Activated naive CD4-positive, alpha-beta T cell treated with anti-CD3 and anti-CD28 coated beads, Interleukin-2, amount 50 U/mL, for 16 hours (primary cell): ENCODE measurements around the gene TAF1C.
"Not testable (repeated sequence)": the region's sequence is repeated elsewhere in the genome, so short reads cannot be mapped to it uniquely, and the experiment has no call there.

Experiments
- DNase-seq: peaks from one replicate; pipeline ENCODE4 v3.0.0-alpha.2; 2020

TAF1C gene

DNA sequence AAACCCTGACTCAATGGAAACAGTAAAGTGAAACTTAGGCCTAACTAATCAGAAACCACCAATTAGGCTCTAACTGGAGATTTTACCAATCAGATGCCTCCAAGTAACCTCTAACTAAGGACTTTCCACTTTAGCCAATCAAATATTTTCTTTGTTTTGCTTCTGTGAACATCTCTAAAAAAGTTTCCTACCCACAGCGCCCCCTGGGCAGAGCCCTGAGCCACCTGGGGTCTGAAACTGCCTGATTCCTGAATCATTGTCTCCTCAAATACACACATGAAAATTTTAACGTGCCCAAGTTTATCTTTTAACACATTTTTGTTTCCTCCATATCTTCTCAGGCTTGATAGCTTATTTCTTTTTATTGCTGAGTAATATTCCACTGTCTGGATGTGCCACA is 23.1 kb upstream of the TAF1C start:
- DNase-seq, result no peak

DNA sequence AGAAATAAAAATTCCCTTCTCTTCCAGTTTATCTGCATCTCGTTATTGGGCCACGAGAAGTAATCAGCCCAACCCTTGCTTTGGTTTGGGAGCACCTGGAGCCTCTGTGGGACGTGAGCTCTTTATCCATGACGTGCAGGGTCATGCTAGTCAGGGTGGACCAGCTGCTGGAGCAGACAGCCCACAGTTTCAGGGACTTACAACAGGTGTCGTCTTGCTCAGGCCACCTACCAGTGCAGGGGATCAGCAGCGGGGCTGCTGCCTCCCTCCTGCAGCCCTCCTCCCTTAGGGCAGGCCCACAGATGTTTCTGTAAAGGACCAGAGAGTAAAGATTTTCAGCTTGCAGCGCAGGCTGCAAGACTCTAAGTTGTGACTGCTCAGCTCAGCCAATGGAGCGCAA is 21.0 kb upstream of the TAF1C start:
- DNase-seq, result no peak

DNA sequence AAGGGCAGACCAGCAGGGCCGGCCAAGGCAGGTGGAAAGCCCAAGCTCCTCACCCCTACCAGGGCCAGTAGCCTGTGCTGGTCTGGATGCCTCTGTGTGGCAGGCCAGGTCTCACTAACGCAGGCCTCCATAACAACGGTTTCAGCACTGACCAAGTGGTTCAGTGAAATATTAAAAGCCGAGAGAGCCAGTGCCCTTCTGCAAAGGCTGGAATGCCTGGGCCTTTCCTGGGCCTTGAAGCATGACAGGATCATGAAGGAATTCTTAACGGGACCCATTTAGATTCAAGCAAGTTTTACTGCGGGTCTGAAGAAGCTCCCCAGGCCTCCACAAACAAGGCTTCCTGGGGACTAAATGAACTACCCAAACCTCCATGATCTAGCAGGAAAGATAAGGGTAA is 20.4 kb upstream of the TAF1C start:
- no peak for DNase-seq

DNA sequence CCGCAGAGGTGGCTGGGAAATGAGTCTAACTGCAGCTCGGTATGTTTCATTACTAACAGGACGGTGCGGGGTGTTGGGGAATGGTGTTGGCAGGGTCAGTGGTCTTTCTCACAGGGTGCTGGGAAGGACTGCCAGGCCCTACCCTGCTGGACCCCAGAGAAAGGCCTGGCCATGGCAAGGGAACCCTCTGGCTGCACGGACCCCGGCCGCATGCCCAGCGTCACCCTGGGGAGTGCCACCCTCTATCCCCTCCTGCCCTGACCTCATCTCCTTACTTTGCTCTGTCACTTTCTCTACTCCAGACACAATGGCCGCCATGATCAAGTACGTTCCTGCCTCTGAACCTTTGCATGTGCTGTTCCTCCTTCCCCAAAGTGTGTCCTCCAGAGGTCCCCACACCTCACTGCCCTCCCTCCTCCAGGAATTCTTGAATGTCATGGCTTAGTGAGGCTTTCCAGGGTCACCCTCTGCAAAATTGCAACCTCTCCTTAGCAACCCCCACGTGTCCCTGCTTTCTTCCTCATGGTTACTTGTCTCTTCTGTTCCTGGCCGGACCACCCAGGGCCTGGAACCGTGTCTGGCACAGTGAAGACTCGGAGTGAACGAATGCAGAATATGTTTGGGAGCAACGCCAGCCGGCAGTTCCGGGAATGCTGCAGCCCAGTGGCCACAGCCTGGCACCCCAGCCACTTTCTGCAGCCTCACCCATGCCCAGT is 19.3 kb upstream of the TAF1C start:
- no peak for DNase-seq

DNA sequence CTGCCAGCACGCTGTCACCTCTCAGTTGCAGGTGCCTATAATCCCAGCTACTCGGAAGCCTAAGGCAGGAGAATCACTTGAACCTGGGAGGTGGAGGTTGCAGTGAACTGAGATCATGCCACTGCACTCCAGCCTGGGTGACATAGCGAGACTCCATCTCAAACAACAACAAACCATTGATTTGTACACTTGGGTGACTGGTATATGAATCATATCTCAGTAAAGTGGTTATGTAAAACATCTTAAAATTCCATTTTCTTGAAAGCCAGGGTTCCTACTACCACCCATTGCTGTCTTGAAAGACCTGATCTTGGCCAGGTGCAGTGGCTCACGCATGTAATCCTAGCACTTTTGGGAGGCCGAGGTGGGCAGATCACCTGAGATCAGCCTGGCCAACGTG is 18.3 kb upstream of the TAF1C start:
- not testable (repeated sequence) for DNase-seq

DNA sequence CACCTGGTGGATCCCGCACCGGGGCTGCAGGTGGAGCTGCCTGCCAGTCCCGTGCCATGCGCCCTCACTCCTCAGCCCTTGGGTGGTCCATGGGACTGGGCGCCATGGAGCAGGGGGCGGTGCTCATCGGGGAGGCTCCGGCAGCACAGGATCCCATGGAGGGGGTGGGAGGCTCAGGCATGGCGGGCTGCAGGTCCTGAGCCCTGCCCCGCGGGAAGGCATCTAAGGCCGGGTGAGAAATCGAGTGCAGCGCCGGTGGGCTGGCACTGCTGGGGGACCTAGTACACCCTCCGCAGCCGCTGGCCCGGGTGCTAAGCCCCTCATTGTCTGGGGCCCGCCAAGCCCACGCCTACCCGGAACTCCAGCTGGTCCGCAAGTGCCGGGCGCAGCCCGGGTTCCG is 17.7 kb upstream of the TAF1C start:
- DNase-seq, result not testable (repeated sequence)

DNA sequence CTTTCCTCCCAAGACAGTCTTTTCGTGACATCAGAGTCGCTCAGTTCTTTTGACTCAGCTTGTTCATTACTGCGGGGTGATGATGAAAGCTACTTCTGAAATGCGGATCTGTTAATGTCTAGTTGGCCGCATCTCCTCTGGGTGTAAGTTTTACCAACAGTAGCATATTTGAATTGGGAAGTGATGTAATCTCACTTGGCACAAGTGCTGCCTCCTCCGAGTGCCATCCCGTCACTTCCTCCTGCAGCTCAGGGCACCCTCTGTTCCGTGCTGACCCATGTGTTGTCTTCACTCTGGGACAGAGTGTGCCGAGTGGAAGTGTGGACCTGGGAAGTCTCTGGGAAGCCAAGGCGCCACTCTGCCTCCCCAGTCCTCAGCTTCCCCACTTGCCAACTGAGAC is 13.0 kb upstream of the TAF1C start:
- DNase-seq, result no peak

DNA sequence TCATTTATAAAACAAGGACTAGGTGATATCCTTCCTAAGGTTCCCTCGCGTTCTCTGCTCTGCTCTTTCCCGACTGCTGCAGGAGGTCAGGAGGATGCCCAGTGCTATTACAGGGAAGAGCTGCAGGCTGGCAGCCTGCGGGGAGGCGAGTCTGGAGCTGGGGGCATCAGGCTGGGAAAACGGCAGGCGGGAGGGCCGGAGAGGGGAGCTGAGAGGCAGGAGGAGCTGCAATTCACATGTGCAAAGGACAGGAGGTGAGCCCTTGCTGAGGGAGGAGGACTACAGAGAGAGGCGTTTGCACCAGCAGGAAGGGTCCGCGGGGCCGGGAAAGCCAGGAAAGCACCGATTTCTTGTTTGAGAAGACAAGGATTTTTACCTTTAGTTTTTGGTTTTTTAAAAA is 12.2 kb upstream of the TAF1C start:
- no peak for DNase-seq

DNA sequence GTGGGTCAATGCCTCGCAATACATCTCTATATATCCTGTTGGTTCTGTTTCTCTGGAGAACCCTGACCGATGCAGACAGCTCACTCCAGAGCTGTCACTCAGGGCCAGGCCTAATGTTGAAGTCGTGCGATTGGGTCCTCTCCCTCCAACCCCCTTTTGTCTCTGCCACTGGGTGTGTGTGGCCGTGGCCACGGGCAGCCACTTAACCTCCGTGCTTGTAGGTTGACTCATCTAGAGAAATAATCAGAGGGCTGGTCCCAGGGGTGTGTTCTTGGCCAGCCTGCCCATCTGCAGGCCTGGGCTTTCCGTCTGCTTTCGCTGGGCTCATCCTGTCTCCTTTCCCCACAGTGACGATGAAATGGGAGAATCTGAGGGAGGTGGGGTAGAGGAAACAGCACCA is 11.5 kb upstream of the TAF1C start:
- no peak for DNase-seq

DNA sequence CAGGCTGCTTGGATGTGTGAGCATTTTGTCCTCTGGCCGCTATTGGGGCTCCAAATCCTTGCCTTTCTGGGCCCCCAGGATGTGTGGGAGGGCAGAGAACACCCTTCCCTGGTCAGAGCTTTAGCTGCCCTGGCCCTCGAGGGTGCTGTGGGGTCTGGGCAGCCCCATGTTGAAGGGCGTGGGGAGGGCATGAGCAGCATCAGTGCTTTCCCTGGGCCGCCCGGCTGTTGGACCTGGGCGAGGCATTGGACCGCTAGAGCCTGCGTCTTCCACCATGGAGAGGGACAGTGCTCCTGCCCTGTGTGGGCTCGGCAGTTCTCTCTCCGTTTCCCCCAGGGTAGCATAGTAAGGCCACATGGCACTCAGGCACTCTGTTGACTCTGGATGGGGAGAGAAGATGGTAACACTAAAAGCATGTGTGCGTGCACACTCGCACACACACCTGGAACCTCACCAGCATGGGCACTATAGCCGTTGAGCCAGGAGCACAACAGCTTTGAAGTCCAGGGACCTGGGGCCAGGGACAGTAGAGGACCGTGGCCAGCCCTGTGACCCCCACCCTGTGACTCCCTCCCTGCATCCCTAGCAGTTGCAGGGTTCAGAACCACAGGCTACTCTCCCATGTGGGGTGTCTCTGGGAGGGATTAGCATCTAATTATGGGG is 10.7 kb upstream of the TAF1C start:
- DNase-seq, result no peak

DNA sequence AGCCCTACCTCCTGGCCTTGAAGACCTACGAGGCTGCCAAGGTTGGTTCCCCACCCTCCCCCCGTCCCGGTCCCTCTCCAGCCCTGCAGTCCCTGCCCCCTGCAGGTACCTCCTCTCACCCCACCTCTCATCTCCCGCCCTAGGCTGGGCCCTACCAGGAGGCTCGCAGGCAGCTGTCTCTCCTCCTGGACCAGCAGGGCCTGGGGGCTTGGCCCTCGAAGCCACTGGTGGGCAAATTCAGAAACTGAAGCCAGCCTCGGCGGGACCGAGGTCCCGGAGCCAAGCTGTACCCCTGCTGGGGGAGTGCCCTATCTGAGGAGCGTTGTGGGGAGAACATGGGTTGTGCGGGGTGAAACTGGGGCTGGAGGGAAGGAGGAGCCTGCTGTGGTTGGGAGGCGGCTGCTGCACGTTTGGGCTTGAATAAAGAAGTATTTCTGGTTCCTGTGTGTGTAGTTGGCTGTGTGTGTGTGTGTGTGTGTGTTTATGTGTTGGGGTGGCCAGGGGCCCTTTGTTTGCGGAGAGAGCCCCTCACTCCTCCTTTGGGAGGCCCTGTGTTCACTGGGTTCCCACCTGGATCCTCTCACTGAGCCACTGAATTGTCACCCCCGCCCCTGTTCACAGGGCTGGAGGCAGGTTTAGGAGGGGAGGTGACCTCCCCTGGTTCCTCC is 10.0 kb upstream of the TAF1C start:
- no peak for DNase-seq

DNA sequence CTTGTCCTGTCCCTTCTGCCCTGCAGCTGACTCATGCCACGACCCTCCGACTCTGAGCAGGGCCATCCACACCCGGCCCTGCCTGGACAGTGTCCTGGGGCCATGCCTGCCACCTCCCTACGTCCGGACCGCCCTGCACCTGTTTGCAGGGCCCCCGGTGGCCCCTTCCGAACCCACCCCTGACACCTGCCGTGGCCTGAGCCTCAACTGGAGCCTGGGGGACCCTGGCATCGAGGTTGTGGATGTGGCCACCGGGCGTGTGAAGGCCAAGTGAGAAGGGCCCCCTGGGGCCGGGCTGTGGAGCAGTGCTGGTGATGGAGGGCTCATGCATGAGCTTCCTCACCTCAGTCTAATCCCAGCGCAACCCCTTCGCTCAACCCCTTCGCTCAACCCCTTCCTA is 9.2 kb upstream of the TAF1C start:
- DNase-seq, result no peak

DNA sequence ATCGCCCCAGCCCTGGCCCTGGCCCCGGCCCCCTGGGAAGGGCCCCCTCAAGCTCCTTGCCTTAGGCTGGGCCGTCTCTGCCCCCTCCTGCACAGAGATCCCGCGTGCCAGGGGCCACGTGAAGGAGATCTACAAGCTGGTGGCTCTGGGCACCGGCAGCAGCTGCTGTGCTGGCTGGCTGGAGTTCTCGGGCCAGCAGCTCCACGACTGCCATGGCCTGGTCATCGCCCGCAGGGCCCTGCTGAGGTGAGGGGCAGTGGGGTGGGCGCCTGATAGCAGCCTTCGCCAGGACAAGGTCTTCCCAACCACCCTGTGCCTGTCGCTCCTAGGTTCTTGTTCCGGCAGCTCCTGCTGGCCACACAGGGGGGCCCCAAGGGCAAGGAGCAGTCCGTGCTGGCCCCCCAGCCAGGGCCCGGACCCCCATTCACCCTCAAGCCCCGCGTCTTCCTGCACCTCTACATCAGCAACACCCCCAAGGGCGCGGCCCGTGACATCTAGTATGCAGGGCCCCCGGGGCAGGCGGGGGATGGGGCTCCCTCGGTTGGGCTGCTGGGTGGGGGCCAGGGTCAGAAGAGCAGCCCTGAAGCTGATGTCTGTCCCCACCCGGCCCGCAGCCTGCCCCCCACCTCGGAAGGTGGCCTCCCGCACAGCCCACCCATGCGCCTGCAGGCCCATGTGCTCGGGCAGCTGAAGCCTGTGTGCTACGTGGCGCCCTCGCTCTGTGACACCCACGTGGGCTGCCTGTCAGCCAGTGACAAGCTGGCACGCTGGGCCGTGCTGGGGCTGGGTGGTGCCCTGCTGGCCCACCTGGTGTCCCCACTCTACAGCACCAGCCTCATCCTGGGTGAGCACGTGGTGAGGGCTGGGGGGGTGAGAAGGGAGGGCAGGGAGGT is 8.6 kb upstream of the TAF1C start:
- DNase-seq, result no peak

DNA sequence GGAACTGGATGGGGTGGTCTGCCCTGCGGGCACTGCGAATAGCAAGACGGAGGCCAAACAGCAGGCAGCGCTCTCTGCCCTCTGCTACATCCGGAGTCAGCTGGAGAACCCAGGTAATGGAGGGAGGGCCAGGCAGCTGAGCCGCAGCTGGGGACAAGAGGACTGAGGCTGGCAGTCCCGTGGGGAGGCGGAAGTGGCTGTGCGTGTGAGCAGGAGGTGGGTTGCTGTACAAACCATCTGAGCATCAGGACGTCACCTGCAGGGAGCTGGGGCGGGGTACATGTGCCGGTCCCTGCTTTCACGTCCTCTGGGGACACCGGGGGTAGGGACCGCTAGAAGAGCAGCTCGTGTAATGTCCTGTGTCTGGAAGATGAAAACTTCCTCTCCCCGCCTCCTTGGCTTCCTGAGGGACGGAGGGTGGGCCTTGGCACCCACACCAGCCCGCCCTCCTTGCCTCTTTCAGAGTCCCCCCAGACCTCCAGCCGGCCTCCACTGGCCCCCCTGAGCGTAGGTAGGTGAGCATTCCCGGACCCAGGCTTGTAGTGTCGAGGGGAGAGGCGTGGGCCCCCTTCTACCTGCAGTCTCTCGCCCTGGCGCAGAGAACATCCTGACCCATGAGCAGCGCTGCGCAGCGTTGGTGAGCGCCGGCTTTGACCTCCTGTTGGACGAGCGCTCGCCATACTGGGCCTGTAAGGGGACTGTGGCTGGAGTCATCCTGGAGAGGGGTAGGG is 7.8 kb upstream of the TAF1C start:
- DNase-seq, result peak; percentile 42

DNA sequence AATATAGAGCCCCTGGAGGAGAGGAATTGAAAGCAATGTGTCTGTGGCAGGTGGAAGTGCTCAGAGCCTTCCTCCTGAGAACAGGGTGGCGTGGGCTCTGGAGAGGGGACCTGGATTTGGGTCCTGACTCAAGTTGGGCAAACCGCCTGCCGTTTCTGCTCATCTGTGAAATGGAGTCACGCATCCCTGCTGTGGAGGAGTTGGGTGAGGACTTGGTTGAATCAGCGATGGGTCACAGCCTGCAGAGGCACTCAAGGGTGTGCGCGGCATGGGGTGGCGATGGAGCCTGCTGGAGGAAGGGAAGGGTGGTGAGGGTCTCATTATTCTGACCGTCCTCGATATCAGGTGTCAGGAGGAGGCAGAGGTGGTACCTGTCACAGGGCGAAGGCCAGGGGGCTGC is 7.2 kb upstream of the TAF1C start:
- no peak for DNase-seq

DNA sequence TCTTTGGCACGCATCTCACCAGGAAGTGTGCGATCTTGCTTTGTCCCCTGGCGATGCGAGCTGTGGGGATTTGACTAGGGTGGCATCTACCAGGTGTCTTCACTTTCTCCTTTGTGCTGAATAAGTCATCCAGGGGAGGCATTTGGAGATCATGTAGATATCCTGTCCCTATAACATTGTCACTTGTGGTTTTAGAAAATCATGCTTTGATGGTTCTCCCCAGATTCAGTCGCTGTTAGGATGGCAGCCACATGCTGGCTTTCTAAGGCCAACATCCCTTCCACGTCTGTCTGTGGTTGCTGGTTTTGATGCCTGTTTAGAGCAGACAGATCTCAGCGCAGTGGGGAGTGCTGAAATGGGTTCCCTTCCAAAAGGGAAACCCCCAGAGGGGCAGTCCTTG is 6.6 kb upstream of the TAF1C start:
- DNase-seq, result no peak

DNA sequence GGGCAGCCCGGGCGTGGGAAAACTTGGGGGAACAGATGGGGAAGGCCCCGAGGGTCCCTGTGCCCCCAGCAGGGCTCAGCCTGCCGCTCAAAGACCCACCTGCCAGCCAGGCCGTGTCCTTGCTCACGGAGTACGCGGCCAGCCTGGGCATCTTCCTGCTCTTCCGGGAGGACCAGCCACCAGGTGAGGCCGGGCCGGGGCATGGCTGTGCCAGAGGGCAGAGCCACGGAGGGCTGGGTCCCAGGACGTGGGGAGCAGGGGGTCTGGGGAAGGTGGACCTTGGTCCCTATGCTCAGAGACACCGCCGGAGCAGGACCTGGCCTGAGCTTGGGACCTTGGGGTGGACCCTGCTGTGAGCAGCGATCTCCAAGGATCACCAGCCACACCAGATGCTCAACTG is 4.6 kb upstream of the TAF1C start:
- no peak for DNase-seq

DNA sequence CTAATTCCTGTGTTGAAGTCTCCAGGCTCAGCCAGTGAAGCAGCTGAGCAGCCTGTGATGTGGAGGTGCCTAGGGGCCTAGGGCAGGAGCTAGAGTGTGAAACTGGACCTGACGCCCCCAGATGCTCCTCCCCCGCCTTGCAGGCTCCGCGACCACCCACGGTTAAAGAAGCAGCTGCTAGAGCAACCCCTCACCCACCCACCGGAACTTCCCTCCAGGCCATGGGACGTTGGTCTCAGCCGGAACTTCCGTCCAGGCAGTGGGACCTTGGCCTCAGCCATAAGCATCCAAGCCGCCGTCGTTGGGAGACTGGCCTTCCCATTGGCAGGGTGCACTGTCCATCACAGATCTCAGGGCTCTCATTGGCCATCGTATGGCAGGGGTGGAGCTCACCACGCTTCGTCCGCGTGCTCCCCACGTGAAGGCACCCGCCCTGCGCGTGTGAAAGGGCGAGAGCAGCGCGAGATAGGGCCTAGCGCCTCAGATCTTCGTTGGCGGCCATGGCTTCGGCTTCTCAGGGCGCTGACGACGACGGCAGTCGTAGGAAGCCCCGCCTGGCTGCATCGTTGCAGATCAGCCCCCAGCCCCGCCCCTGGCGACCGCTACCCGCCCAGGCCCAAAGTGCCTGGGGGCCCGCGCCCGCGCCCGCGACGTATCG is 4.0 kb upstream of the TAF1C start, which contains the start of gene ADAD2:
Gene ADAD2, plus strand, starts transcription at position 427 of the 658 bp plus-strand sequence. Its CDS starts 74 bp downstream, at position 501.
- no peak for DNase-seq

DNA sequence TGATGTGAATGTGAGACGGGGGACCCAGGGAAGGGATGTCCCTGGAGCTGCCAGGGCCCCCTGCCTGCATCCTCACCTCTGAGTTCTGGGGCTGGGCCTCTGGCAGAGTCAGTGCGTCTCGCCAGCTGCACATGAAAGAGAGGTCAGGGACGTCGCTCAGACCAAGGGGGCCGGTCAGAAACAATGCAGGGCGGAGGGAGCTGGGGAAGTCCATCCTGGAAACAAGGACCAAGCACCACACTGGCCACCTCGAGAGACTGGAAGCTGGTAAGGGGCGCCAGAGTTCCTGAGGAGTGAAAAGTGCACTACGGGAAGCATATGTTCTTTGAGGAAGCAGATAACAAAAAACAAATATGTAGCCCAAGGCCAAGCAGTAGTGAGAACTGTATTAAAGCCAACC is 2.1 kb downstream of the TAF1C start:
- no peak for DNase-seq

DNA sequence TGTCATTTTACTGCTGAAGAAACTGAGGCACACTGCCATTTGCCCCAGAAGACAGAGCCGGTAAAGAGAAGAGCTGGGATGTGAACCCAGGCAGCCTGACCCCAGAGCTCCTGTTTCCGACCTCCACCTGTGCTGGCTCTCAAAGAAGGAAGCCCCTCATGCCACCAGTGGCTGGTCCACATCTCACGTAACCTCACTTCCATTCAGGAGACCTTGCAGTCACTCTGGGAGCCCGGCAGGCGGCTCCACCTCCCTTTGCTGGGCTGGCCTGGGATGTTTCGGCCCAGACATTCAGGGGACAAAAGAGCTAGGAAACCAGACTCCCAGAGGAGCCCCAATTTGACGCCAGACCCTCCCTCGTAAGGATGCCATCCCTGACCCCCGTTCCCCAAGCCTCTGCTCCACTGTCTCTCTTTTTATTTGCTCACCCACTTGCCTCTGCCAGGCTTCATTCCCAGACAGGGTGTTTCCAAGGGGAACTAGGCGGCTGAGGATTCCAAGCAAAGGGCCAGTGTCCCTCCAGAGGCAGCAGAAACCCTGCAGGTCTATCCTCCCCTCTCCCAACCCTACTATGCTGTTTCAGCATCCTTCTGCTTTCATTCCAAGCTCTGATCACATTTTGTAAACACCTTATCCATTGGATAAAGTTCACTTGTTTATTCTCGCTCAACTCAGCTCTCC is 2.8 kb downstream of the TAF1C start:
- DNase-seq, result no peak

DNA sequence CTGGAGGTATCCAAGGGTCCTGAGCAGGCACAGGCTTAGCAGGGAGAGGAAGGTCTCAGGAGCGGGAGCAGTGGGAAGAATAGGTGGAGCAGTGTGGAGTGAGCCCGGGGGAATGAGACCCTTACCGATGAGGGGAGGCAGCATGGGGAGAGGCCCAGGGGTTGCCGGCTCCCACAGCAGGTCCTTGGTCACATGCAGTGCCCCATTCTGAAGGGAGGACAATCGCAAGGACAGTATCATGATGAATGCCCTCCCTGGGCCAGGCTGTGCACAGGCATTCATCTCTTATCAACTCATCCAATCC is 3.3 kb downstream of the TAF1C start:
- DNase-seq, result no peak
